H1 (cell line): ENCODE measurements around the gene LY6G6F. TPM values are rescaled to one million over a fixed set of nuclear protein-coding genes. Genes with fewer than 3 reads are reported as not detected.
A peak's percentile ranks its signal among the peaks of the same experiment; 100 is the strongest.

Source experiments
- CTCF ChIA-PET: fragments of 300-600 bp; sonication (Branson Sonifier 250); formaldehyde crosslinking; loops from one replicate; lab custom pipeline; 2021; ENCODE audit not compliant: partially characterized antibody; lab: Charles Lee
- POLR2A ChIA-PET: fragments of 300-600 bp; sonication (Branson Sonifier 250); formaldehyde crosslinking; loops from one replicate; lab custom pipeline; 2021; ENCODE audit warnings: inconsistent platforms; ENCODE audit not compliant: partially characterized antibody; lab: Charles Lee
- DNase-seq, 2 experiments: peaks; one replicate each; pipeline versions ENCODE4 v3.0.0 to v3.0.0-alpha.2; 2010 to 2022; ENCODE audit warnings: low spot score in 2 of 2, low read depth in 1 of 2, mixed read lengths in 1 of 2
- FAIRE-seq: peaks from 2 replicates; lab custom pipeline; 2011; peaks lifted over from hg19 to GRCh38; lab: Jason Lieb, UNC
- H2AFZ ChIP-seq: 2 replicates; pipeline ENCODE4 v1.8.1; 2012; ENCODE audit warnings: low read length, inconsistent platforms
- H2AK5ac ChIP-seq: 2 replicates; pipeline ENCODE4 v1.6.1; 2013; ENCODE audit warnings: low read depth, low read length
- H2BK120ac ChIP-seq: replicated peaks from 2 replicates; pipeline ENCODE3; 2013; ENCODE audit warnings: low read depth, low read length, inconsistent platforms
- H2BK12ac ChIP-seq: 2 replicates; pipeline ENCODE4 v1.6.1; 2013; ENCODE audit warnings: low read depth, low read length
- H2BK15ac ChIP-seq: 2 replicates; pipeline ENCODE4 v1.6.1; 2013; ENCODE audit warnings: low read length
- H2BK20ac ChIP-seq: 2 replicates; pipeline ENCODE4 v1.6.1; 2013; ENCODE audit warnings: low read length
- H2BK5ac ChIP-seq: 2 replicates; pipeline ENCODE4 v1.6.1; 2013; ENCODE audit warnings: low read depth, low read length
- H3K14ac ChIP-seq: 2 replicates; pipeline ENCODE4 v1.6.1; 2013; ENCODE audit warnings: inconsistent platforms; ENCODE audit not compliant: insufficient read length
- H3K18ac ChIP-seq: 2 replicates; pipeline ENCODE4 v1.6.1; 2013; ENCODE audit warnings: low read length; ENCODE audit errors: extremely low read depth
- H3K23ac ChIP-seq: 2 replicates; pipeline ENCODE4 v1.6.1; 2013; ENCODE audit warnings: inconsistent platforms; ENCODE audit not compliant: insufficient read length
- H3K23me2 ChIP-seq: 2 replicates; pipeline ENCODE4 v1.6.1; 2013; ENCODE audit warnings: low read depth, low read length
- H3K27ac ChIP-seq: 2 replicates; pipeline ENCODE4 v1.6.1; 2011; ENCODE audit warnings: low read depth, low read length, inconsistent platforms
- H3K27me3 ChIP-seq, 4 experiments: replicated peaks in 1 of 4; 1 replicate in 1 of 4; 2 replicates in 3 of 4; pipeline versions ENCODE4 v1.6.1 to v1.8.1; 2011 to 2013; ENCODE audit warnings: low read length in 3 of 4, mild to moderate bottlenecking in 3 of 4, inconsistent platforms in 2 of 4, mixed read lengths in 2 of 4, moderate library complexity in 1 of 4; ENCODE audit not compliant: control insufficient read depth in 3 of 4, insufficient read depth in 3 of 4; ENCODE audit errors: extremely low read depth in 1 of 4
- H3K36me3 ChIP-seq, 4 experiments: 2 replicates each; pipeline versions ENCODE4 v1.6.1 to v1.8.1; 2011 to 2013; ENCODE audit warnings: mild to moderate bottlenecking in 4 of 4, low read length in 3 of 4, moderate library complexity in 2 of 4, control low read depth in 1 of 4, inconsistent platforms in 1 of 4; ENCODE audit not compliant: insufficient read depth in 4 of 4, control insufficient read depth in 2 of 4
- H3K4ac ChIP-seq: replicated peaks from 2 replicates; pipeline ENCODE3; 2013; ENCODE audit warnings: low read length, low read depth, mixed read lengths, inconsistent platforms; ENCODE audit not compliant: insufficient read length
- H3K4me1 ChIP-seq, 4 experiments: replicated peaks in 1 of 4; 1 replicate in 1 of 4; 2 replicates in 3 of 4; pipeline versions ENCODE4 v1.6.1 to v1.8.1; 2011 to 2013; ENCODE audit warnings: low read length in 3 of 4, inconsistent platforms in 2 of 4, mixed read lengths in 1 of 4; ENCODE audit not compliant: insufficient read depth in 4 of 4, control insufficient read depth in 3 of 4
- H3K4me2 ChIP-seq, 2 experiments: 2 replicates each; pipeline versions ENCODE4 v1.6.1 to v1.8.1; 2011 to 2013; ENCODE audit warnings: low read depth in 2 of 2, low read length in 2 of 2, control low read depth in 1 of 2, inconsistent platforms in 1 of 2, mild to moderate bottlenecking in 1 of 2; ENCODE audit not compliant: insufficient read depth in 1 of 2
- H3K4me3 ChIP-seq, 4 experiments: fragments of 200-600, 300-600 bp in 1 of 4; sonication (generic), shearing (Covaris generic), sonication (Bioruptor Twin) in 1 of 4; 2 replicates each; pipeline versions ENCODE4 v1.5.1 to v1.8.1; 2011 to 2016; ENCODE audit warnings: low read length in 4 of 4, low read depth in 3 of 4, control low read depth in 2 of 4, inconsistent platforms in 2 of 4, mild to moderate bottlenecking in 2 of 4, mixed read lengths in 1 of 4, moderate library complexity in 1 of 4; ENCODE audit not compliant: insufficient read depth in 2 of 4; ENCODE audit errors: extremely low read depth in 1 of 4
- H3K56ac ChIP-seq: replicated peaks from 2 replicates; pipeline ENCODE3; 2013; ENCODE audit warnings: low read depth, mild to moderate bottlenecking, mixed read lengths, low read length, inconsistent platforms; ENCODE audit not compliant: insufficient read length
- H3K79me1 ChIP-seq: 2 replicates; pipeline ENCODE4 v1.6.1; 2013; ENCODE audit warnings: low read depth, low read length, control low read depth
- H3K79me2 ChIP-seq, 2 experiments: 2 replicates each; pipeline versions ENCODE4 v1.6.1 to v1.8.1; 2012 to 2013; ENCODE audit warnings: low read length in 2 of 2, mild to moderate bottlenecking in 2 of 2, inconsistent platforms in 1 of 2; ENCODE audit not compliant: insufficient read depth in 2 of 2, control insufficient read depth in 1 of 2
- H3K9ac ChIP-seq, 4 experiments: replicated peaks in 1 of 4; 1 replicate in 1 of 4; 2 replicates in 3 of 4; pipeline versions ENCODE4 v1.6.1 to v1.8.1; 2011 to 2013; ENCODE audit warnings: low read depth in 3 of 4, low read length in 3 of 4, control low read depth in 2 of 4, mild to moderate bottlenecking in 2 of 4, moderate library complexity in 2 of 4, inconsistent platforms in 1 of 4; ENCODE audit errors: extremely low read depth in 1 of 4
- H3K9me3 ChIP-seq, 2 experiments: 2 replicates each; pipeline versions ENCODE4 v1.6.1 to v1.8.1; 2012 to 2013; ENCODE audit warnings: mild to moderate bottlenecking in 2 of 2, moderate library complexity in 2 of 2, control low read depth in 1 of 2, inconsistent platforms in 1 of 2, low read depth in 1 of 2, low read length in 1 of 2, mixed read lengths in 1 of 2; ENCODE audit not compliant: insufficient read depth in 2 of 2
- H4K20me1 ChIP-seq, 2 experiments: replicated peaks in 1 of 2; 2 replicates each; pipeline versions ENCODE3 to v1.8.1; 2011 to 2013; ENCODE audit warnings: inconsistent platforms in 2 of 2, low read length in 2 of 2, mild to moderate bottlenecking in 1 of 2; ENCODE audit not compliant: insufficient read depth in 2 of 2, control insufficient read depth in 1 of 2
- H4K5ac ChIP-seq: 2 replicates; pipeline ENCODE4 v1.6.1; 2013; ENCODE audit warnings: low read length, low read depth, mixed read lengths, inconsistent platforms; ENCODE audit not compliant: insufficient read length
- H4K8ac ChIP-seq: 2 replicates; pipeline ENCODE4 v1.8.0; 2013; ENCODE audit warnings: mild to moderate bottlenecking, moderate library complexity, low read length, inconsistent platforms; ENCODE audit not compliant: insufficient read depth; ENCODE audit errors: extremely low read depth
- H4K91ac ChIP-seq: replicated peaks from 2 replicates; pipeline ENCODE3; 2013; ENCODE audit warnings: low read length, mixed read lengths, inconsistent platforms; ENCODE audit not compliant: insufficient read length
- CTBP2 ChIP-seq: IDR thresholded peaks from 2 replicates; pipeline ENCODE4 v1.7.0; 2011; ENCODE audit warnings: borderline replicate concordance, mild to moderate bottlenecking, moderate library complexity, mixed read lengths, low read length; ENCODE audit not compliant: insufficient read depth, insufficient read length
- JUN ChIP-seq: IDR thresholded peaks from 2 replicates; pipeline ENCODE4 v1.6.1; 2011; ENCODE audit warnings: low read depth, mild to moderate bottlenecking, improper control_type of control experiment, low read length
- MAX ChIP-seq: IDR thresholded peaks from 2 replicates; pipeline ENCODE4 v1.6.1; 2012; ENCODE audit warnings: inconsistent platforms
- NANOG ChIP-seq: IDR thresholded peaks from 2 replicates; pipeline ENCODE4 v1.6.1; 2011; ENCODE audit warnings: low read length, low read depth, mild to moderate bottlenecking, inconsistent platforms; ENCODE audit not compliant: insufficient read depth, poor library complexity, severe bottlenecking
- TAF1 ChIP-seq: IDR thresholded peaks from 2 replicates; pipeline ENCODE4 v1.6.1; 2011; ENCODE audit warnings: mild to moderate bottlenecking, low read depth, low read length
- WGBS, 2 experiments: shearing (Covaris generic) in 1 of 2; methylation state at CpG; one replicate each; pipeline versions ENCODE4 v1.1.6 to v1.1.7; 2013 to 2015; ENCODE audit warnings: low lambda C conversion rate in 2 of 2, mixed read lengths in 2 of 2, inconsistent platforms in 1 of 2, low coverage in 1 of 2, missing lambda C conversion rate in 1 of 2; ENCODE audit not compliant: insufficient replicate concordance in 2 of 2, insufficient coverage in 1 of 2, insufficient read length in 1 of 2; ENCODE audit errors: extremely low coverage in 1 of 2, missing lambda C conversion rate in 1 of 2; 5-methylcytosine and 5-hydroxymethylcytosine counted together
- long read RNA-seq, 2 experiments: library from RNA in 1 of 2; library from capped mRNA in 1 of 2; stranded (forward); transcript quantifications; one replicate each; pipeline ENCODE4 v2.0.0, GENCODE V29; 2021; ENCODE audit warnings: inconsistent platforms in 1 of 2
- polyA minus RNA-seq, 3 experiments: library from RNA; depleted of rRNA, polyadenylated mRNA; stranded (reverse); fragments of >200 nt; gene quantifications; 1 replicate in 2 of 3; 2 replicates in 1 of 3; pipeline ENCODE4 v1.2.3, GENCODE V29; 2011
- polyA plus RNA-seq, 7 experiments: library from polyadenylated mRNA; depleted of rRNA in 3 of 7; stranded (reverse) in 5 of 7; unstranded in 2 of 7; fragments of >200 nt in 5 of 7; fragments of 200-250 nt in 2 of 7; gene quantifications; 1 replicate in 5 of 7; 2 replicates in 1 of 7; 4 replicates in 1 of 7; pipeline versions ENCODE4 v1.2.1 to v1.2.3, GENCODE V29; 2011 to 2013; ENCODE audit warnings: missing spikeins in 2 of 7, mixed read lengths in 2 of 7
- total RNA-seq: library from RNA; stranded (reverse); fragmentation: NEBNext Ultra II Directional; extraction: Animal tissue kit (Norgen Biotek cat#: 25700); gene quantifications from 2 replicates; pipeline ENCODE4 v1.2.1, GENCODE V29; 2021

The LY6G6F gene
- not detected in 2 replicates for total RNA-seq
- not detected in 2 replicates for polyA plus RNA-seq (2011; rRNA removed)
- polyA plus RNA-seq (2011; cell fraction: cytosol; rRNA removed), result not detected
- not detected for polyA plus RNA-seq (2011; cell fraction: nucleus; rRNA removed)
- not detected in 4 replicates for polyA plus RNA-seq (2012, experiment 1 of 2)
- polyA plus RNA-seq (2012, experiment 2 of 2), result not detected
- polyA plus RNA-seq (2013, experiment 1 of 2), result not detected
- not detected for polyA plus RNA-seq (2013, experiment 2 of 2)
- not detected in 2 replicates for polyA minus RNA-seq (2011; rRNA and poly(A)+ RNA removed)
- polyA minus RNA-seq (2011; cell fraction: cytosol; rRNA and poly(A)+ RNA removed), result not detected
- not detected for polyA minus RNA-seq (2011; cell fraction: nucleus; rRNA and poly(A)+ RNA removed)
- long read RNA-seq, experiment 1, result 0 reads
- long read RNA-seq, experiment 2, result 0 reads

GRCh38 chr6:31706599-31706998, at the start of gene LY6G6F:
Gene LY6G6F, plus strand, starts transcription at chr6:31706866. Its CDS starts 41 bp downstream, at chr6:31706907.
- Histone ChIP-seq H4K20me1 (no peaks in the 10 kb centered on the region), H3K27me3 (no peaks in the 10 kb centered on the region), H3K14ac (no peak within 1 kb of the TSS), H2BK12ac (no peak within 1 kb of the TSS), H3K4ac (no peak within 1 kb of the TSS), H3K79me2 (peaks cover 0 to 7% of the 10 kb centered on the region in 2 experiments; a peak in 2 of 4 replicates), H3K9ac (no peak within 1 kb of the TSS), H3K36me3 (no peaks in the 10 kb centered on the region), H2BK120ac (no peak within 1 kb of the TSS), H3K9me3 (no peaks in the 10 kb centered on the region), H3K23ac (no peak within 1 kb of the TSS), H3K4me3 (no peak within 1 kb of the TSS), H2BK5ac (no peak within 1 kb of the TSS), H3K18ac (no peak within 1 kb of the TSS), H3K4me1 (peaks cover 2 to 8% (median 3%) of the 10 kb centered on the region in 4 experiments; a peak in 5 of 7 replicates), H3K23me2 (peaks cover 11% of the 10 kb centered on the region; the same call in 1 of the 2 replicates), H2BK20ac (no peak within 1 kb of the TSS), H3K4me2 (no peak within 1 kb of the TSS), H2AFZ (no peak within 1 kb of the TSS), H4K8ac (peak within 1 kb of the TSS; percentile 82; the same call in 1 of the 2 replicates), H3K56ac (no peak within 1 kb of the TSS), H4K5ac (no peak within 1 kb of the TSS), H4K91ac (no peak within 1 kb of the TSS), H2BK15ac (no peak within 1 kb of the TSS), H3K27ac (no peak within 1 kb of the TSS), H2AK5ac (no peak within 1 kb of the TSS), H3K79me1 (peaks cover 4% of the 10 kb centered on the region; the same call in 1 of the 2 replicates)
- CTCF ChIA-PET, result interaction anchor here (0.7 to 1.6 kb wide), 5 partner anchors 9 to 63 kb away, joined by 3 to 6 read pairs (median 3); partner anchors contain the start of gene LY6G6D
- DNase-seq (no peak), FAIRE-seq (no peak)
- POLR2A ChIA-PET, result interaction anchor here (0.9 to 1.1 kb wide), 3 partner anchors 33 to 108 kb away, joined by 3 to 5 read pairs (median 3); partner anchors contain the start of gene MSH5
- 77% methylated on average over 3 of the region's 3 CpGs; no CpG with 5 or more reads in 1 of the 2 experiments for WGBS, 2 experiments
- TF ChIP-seq NANOG (no peak), TAF1 (no peak), JUN (no peak), CTBP2 (no peak), MAX (no peak)
